HUES6 (cell line): ENCODE results near the gene ARHGEF3.
"Not testable (repeated sequence)": the region's sequence is repeated elsewhere in the genome, so short reads cannot be mapped to it uniquely, and the experiment has no call there.

Experiments used
- H3K27ac ChIP-seq: 2 replicates; pipeline ENCODE4 v1.7.0; 2013; ENCODE audit warnings: low read depth, mild to moderate bottlenecking, low read length, inconsistent platforms
- H3K27me3 ChIP-seq: 2 replicates; pipeline ENCODE4 v1.6.1; 2013; ENCODE audit warnings: low read length; ENCODE audit not compliant: control insufficient read depth, insufficient read depth
- H3K36me3 ChIP-seq: 2 replicates; pipeline ENCODE4 v1.6.1; 2013; ENCODE audit warnings: low read length; ENCODE audit not compliant: control insufficient read depth, insufficient read depth
- H3K4me1 ChIP-seq: 2 replicates; pipeline ENCODE4 v1.6.1; 2013; ENCODE audit warnings: low read length; ENCODE audit not compliant: control insufficient read depth, insufficient read depth
- H3K4me3 ChIP-seq: 2 replicates; pipeline ENCODE4 v1.5.1; 2013; ENCODE audit warnings: low read depth, low read length
- H3K9ac ChIP-seq: one replicate; pipeline ENCODE4 v1.6.1; 2013; ENCODE audit warnings: mild to moderate bottlenecking, low read length
- H3K9me3 ChIP-seq: 2 replicates; pipeline ENCODE4 v1.6.1; 2013; ENCODE audit warnings: low read depth, low read length; ENCODE audit not compliant: control insufficient read depth, insufficient read depth

The ARHGEF3 gene

DNA sequence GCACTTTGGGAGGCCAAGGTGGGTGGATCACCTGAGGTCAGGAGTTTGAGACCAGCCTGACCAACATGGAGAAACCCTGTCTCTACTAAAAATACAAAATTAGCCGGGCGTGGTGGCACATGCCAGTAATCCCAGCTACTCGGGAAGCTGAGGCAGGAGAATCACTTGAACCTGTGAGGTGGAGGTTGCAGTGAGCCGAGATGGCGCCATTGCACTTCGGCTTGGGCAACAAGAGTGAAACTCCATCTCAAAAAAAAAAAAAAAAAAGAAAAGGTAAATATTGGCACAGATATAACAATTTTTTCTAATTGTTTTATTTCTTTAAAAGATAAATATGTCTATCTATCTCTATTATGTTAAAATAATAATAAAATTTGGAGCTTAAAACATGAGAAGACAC, 94.3 kb downstream of the ARHGEF3 start:
- not testable (repeated sequence) for H3K9ac ChIP-seq, H3K4me1 ChIP-seq, H3K27me3 ChIP-seq, H3K9me3 ChIP-seq, H3K36me3 ChIP-seq, H3K4me3 ChIP-seq, H3K27ac ChIP-seq

DNA sequence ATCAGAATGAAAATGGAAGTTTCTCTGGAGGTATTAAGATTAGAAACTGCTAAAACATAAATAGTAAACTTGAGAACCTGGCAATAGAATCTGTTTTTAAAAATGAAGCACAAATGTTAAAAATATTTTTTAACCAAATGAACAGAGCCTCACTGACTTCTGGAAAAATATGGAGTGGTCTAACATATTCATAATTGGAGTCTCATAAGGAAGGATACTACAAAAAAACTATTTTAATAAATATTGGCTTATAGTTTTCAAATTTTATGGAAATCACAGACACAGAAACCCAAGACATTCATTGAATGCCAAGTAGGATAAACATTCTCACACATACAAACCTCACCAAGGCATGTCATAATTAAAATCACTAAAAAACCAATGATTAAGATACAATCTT, 95.1 kb downstream of the ARHGEF3 start:
- Histone ChIP-seq H3K36me3 (no peaks in the 10 kb centered on the region), H3K27me3 (no peaks in the 10 kb centered on the region), H3K27ac (no peak overlapping the region), H3K9ac (no peak overlapping the region), H3K4me1 (no peaks in the 10 kb centered on the region), H3K4me3 (no peak overlapping the region), H3K9me3 (no peaks in the 10 kb centered on the region)

DNA sequence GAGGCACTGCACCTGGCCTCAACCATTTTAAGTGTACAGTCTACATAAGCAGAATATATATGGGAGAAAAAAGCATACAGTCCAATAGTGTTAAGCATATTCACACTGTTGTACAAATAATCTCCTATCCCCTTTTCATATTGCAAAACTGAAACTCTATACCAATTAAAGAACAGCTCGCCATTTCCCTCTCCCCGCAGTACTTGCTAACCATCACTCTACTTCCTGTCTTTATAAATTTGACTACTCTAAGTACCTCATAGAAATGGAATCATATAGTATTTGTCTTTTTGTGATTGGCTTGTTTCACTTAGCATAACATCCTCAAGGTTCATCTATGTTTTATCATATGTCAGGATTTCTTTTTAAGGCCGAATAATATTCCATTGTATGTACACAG, 97.0 kb downstream of the ARHGEF3 start:
- Histone ChIP-seq H3K9me3 (no peaks in the 10 kb centered on the region), H3K9ac (no peak overlapping the region), H3K27me3 (no peaks in the 10 kb centered on the region), H3K27ac (no peak overlapping the region), H3K4me3 (no peak overlapping the region), H3K36me3 (no peaks in the 10 kb centered on the region), H3K4me1 (0 out of 2 replicates have a peak, but pooled peaks cover 8% of the 10 kb centered on the region)

DNA sequence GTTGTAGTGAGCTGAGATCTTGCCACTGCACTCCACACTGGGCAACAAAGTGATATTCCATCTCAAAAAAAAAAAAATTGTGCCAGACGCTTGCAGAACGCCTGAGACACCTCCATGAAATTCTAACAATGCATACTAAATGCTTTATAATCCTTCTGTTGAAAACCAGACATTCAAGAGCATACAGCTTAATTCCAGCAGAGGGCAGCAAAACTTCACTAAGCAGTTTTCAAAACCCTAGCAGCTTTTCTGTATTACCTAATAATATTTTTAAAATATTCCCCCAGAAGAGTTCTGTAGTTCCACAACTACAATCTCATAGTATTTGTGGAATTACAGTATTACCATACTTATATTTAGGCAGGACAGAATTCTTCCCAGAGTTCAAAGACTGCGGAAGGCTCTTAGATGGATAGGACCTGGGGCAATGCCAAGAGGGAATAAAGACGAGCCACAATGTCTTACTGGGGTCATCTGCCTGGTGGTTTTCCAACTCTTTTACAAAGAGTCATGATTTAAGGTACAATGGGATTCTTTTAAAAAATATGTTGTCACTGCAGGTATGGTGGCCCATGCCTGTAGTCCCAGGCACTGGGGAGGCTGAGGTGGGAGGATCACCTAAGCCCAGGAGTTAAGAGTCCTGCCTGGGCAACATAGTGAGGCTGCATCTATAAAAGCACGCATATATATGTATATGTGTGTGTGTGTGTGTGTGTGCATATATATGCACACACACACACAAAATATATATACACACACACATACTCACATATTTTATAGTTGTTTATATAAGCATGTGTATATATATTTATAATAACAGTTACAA, 99.0 kb downstream of the ARHGEF3 start:
- Histone ChIP-seq H3K9ac (no peak overlapping the region), H3K27me3 (no peaks in the 10 kb centered on the region), H3K4me1 (0 out of 2 replicates have a peak, but pooled peaks cover 8% of the 10 kb centered on the region), H3K27ac (no peak overlapping the region), H3K9me3 (no peaks in the 10 kb centered on the region), H3K36me3 (no peaks in the 10 kb centered on the region), H3K4me3 (no peak overlapping the region)

DNA sequence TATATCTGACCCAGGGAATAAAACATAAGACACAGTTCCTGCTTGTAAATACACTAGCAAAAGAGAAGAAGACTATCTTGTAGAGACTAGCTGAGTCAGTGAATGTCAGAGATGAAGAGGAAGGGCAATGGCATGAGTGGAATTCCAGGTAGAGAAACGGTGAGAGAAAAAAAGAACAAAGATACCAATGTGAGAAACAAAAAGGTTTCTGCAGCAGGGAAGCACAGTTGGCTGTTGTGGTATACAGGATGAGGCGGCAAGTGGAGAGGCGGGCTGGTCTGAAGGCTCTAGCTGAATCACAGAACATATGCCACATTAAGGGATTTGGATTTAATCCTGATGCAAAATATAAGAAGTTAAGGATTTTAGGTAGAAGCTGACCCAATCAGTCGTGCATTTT, 101.6 kb downstream of the ARHGEF3 start:
- H3K36me3 ChIP-seq = no peaks in the 10 kb centered on the region
- no peak overlapping the region for H3K4me3 ChIP-seq
- H3K9ac ChIP-seq = no peak overlapping the region
- no peaks in the 10 kb centered on the region for H3K27me3 ChIP-seq
- H3K27ac ChIP-seq = no peak overlapping the region
- 0 out of 2 replicates have a peak, but pooled peaks cover 8% of the 10 kb centered on the region for H3K4me1 ChIP-seq
- H3K9me3 ChIP-seq = no peaks in the 10 kb centered on the region

DNA sequence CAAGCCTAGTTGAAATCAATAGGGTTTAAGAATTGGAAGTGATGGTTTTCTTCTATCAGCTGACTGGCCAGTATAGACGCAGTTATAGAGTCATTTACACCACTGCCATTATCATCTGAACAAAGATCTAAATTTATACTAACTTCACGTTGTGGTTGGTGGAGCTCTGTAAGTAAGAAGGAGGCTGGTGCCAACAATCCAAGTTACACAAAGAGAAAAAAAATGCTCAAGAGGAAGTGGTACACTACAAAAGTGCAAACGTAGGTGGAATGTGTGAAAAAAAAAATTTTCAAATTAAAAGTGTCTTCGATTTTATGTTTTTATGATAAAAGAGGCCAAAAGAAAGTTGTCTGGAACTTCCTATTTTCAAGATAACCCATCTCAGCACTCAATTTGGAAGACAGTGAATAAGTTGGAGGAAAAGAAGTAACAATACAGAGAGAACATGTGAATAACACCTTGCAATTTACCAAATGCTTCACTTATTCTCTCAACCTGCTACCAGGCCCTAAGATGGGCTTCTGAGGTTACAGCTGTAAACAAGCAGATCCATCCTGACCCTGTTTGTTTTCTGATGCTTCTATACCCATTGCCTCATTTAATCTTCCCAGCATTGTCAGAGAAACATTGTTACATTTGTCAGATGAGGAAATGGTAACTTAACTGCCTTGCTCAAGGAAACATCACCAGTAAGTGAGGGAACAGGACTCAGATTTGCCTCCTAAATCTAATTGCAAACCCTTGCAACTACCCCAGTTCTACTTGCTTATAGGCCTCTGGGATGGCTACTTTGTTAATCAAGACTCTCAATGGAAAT, 106.7 kb downstream of the ARHGEF3 start:
- Histone ChIP-seq H3K9ac (no peak overlapping the region), H3K27me3 (no peaks in the 10 kb centered on the region), H3K36me3 (no peaks in the 10 kb centered on the region), H3K4me3 (no peak overlapping the region), H3K9me3 (no peaks in the 10 kb centered on the region), H3K4me1 (0 out of 2 replicates have a peak, but pooled peaks cover 2% of the 10 kb centered on the region), H3K27ac (no peak overlapping the region)

DNA sequence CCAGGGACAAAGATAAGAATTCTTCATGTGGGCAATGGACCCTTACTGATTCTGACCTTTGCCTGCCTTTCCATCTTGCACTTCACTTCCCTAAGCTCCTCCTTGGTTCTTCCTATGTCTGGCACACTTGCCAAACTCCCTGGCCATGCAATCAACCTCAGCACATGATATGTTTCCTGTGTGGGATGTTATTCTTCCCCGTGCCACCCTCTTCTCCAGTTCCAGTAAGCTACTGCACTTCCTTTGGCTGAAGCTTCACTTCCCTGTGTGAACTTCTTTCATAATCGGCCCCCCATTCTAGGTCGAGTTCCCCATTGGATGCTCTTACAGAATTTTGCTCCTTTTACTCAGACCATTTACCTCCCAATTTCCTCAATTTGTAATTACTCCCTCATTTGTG, 108.0 kb downstream of the ARHGEF3 start:
- no peak overlapping the region for H3K27ac ChIP-seq
- H3K36me3 ChIP-seq = no peaks in the 10 kb centered on the region
- no peaks in the 10 kb centered on the region for H3K27me3 ChIP-seq
- no peak overlapping the region for H3K9ac ChIP-seq
- no peaks in the 10 kb centered on the region for H3K4me1 ChIP-seq
- no peak overlapping the region for H3K4me3 ChIP-seq
- H3K9me3 ChIP-seq = no peaks in the 10 kb centered on the region

DNA sequence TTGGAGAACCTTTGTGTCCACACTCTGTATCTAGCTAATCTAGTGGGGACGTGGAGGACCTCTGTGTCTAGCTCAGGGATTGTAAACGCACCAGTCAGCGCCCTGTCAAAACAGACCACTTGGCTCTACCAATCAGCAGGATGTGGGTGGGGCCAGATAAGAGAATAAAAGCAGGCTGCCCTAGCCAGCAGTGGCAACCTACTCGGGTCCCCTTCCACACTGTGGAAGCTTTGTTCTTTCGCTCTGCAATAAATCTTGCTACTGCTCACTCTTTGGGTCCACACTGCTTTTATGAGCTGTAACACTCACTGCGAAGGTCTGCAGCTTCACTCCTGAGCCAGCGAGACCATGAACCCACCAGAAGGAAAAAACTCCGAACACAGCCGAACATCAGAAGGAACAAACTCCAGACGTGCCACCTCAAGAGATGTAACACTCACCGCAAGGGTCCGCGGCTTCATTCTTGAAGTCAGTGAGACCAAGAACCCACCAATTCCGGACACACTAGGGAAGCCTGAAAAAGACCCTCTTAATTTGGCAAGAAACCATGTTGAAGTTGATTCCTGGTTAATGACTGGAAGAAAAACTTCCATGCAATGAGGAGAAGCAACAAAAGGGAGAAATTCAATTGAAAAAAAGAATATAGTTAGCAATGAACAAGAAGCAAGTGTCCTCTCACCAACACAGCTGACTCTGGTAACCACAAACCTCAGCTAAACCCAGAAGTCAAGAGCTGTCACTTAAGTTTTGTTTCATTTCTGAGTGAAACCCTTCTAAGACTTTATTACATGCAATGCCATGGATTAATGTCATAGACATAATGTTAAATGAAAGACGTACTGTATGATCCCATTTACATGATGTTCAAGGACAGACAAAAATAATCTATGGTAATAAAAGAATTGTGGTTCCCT, 109.0 kb downstream of the ARHGEF3 start:
- H3K9me3 ChIP-seq, H3K9ac ChIP-seq: not testable (repeated sequence)

DNA sequence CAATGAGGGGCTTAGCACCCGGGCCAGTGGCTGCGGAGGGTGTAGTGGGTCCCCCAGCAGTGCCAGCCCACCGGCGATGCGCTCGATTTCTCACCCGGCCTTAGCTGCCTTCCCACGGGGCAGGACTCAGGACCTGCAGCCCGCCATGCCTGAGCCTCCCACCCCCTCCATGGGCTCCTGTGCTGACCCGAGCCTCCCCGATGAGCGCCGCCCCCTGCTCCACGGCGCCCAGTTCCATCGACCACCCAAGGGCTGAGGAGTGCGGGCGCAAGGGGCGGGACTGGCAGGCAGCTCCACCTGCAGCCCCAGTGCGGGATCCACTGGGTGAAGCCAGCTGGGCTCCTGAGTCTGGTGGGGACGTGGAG, 109.8 kb downstream of the ARHGEF3 start:
- not testable (repeated sequence) for H3K27ac ChIP-seq, H3K27me3 ChIP-seq, H3K36me3 ChIP-seq, H3K4me3 ChIP-seq, H3K9me3 ChIP-seq, H3K4me1 ChIP-seq, H3K9ac ChIP-seq

More for the DNA sequence above, 109.0 kb downstream of the ARHGEF3 start:
- H3K27ac ChIP-seq, H3K27me3 ChIP-seq, H3K4me1 ChIP-seq, H3K36me3 ChIP-seq, H3K4me3 ChIP-seq: not testable (repeated sequence)

DNA sequence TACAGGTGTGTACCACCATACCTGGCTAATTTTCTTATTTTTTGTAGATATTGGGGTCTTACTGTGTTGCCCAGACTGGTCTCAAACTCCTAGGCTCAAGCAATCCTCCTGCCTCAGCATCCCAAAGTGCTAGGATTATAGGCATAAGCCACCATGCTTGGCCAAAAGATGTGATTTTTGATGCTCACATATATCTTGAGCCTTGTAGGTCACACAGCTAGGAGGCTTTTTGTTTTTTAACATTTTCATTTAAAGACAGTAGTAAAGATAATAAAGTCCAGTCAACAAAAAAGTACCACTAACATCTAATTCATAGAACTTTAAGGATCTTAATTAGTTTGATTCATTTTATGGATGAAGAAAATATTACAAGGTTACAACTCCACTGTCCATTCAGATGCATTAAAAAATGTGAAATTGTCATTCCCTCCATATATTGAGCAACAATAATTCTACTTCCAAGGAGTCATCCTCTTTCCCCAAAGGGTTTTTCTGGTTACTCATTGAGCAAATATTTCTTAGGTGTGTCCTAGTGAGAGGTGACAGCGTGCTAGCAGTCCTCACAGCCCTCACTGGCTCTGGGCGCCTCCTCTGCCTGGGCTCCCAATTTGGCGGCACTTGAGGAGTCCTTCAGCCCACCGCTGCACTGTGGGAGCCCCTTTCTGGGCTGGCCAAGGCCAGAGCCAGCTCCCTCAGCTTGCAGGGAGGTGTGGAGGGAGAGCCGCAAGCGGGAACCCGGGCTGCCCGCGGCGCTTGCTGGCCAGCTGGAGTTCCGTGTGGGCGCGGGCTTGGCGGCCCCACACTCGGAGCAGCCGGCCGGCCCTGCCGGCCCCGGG, 110.4 kb downstream of the ARHGEF3 start:
- H3K36me3 ChIP-seq = no peaks in the 10 kb centered on the region
- H3K4me1 ChIP-seq = no peaks in the 10 kb centered on the region
- no peak overlapping the region for H3K27ac ChIP-seq
- no peaks in the 10 kb centered on the region for H3K9me3 ChIP-seq
- no peaks in the 10 kb centered on the region for H3K27me3 ChIP-seq
- no peak overlapping the region for H3K4me3 ChIP-seq
- no peak overlapping the region for H3K9ac ChIP-seq
